ENCODE data around the gene DZIP3.
"Not testable (repeated sequence)": the region's sequence is repeated elsewhere in the genome, so short reads cannot be mapped to it uniquely, and the experiment has no call there.

- not testable (repeated sequence) for TF ChIP-seq CTCF (IDR thresholded peaks at IDR 0.05); EZH2 (IDR thresholded peaks at IDR 0.05; ENCODE audit: borderline replicate concordance, insufficient read depth, low read depth, low read length, poor library complexity, severe bottlenecking)
Observed at GRCh38 chr3:108616090-108616489, 26.6 kb downstream of the DZIP3 start.
